GM04503 (cell line): ENCODE results near the gene GNRH2.
"Not testable (repeated sequence)": the region's sequence is repeated elsewhere in the genome, so short reads cannot be mapped to it uniquely, and the experiment has no call there.

Experiments
- DNase-seq: peaks from one replicate; pipeline ENCODE4 v3.0.0-alpha.2; 2012; ENCODE audit warnings: low read depth

GNRH2 gene, protein sequence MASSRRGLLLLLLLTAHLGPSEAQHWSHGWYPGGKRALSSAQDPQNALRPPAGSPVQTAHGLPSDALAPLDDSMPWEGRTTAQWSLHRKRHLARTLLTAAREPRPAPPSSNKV

DNA sequence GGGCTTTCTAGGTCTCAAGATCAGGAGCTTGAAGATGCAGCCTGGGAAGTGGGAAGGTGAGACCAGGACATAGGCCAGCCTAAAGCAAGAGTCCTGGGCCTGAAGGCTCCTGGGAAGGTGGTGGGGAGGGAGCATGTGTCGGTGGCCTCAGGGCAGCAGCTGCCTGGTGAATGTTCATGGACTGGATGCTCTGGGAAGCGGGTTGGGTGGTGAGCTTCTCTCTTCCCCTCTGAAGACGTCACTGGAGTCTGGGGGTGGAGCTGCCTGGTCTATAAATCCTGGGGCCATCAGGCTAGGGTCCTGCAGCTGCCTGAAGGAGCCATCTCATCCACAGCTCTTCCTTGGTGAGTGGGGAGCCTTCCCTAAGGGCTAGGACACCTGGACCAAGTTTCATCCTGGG lies at the start of gene GNRH2:
Gene GNRH2, plus strand, starts transcription at position 301 of the 400 bp plus-strand sequence. CDS start 793 bp downstream, outside the sequence.
- no peak for DNase-seq

DNA sequence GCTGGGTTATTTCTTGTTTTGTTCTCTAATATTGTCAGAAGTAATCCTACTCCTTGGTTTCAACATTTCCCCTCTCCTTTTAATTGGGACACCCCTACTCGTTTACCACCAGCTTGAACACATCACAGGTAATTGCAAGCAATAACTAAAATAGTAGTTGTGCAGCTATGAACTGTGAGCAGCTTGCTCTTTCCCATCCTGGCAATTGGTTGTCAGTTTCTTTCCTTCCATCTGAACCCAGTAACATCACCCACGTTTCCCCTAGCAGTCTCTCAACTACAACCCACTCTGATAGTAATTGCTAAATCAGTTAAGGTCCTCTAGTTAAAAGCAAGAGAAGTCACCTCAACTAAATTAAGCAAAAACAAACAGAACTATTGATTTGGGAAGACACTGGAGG lies 47.6 kb upstream of the GNRH2 start:
- DNase-seq: no peak

DNA sequence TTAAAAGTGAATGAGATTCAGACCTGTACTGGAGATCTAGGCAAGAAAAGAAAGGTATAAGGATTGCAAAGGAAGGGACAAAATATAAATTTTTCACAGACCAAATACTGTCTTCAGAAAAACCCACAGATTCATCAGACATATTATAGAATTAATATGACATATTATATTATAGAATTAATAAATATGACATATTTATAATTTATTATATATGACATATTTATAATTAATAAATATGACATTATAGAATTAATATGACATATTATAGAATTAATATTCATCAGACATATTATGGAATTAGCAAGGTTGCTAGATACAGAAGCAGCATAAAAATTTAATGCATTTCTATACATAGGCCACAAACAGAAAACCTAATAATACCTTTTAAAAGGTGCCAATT lies 44.7 kb upstream of the GNRH2 start:
- no peak for DNase-seq

DNA sequence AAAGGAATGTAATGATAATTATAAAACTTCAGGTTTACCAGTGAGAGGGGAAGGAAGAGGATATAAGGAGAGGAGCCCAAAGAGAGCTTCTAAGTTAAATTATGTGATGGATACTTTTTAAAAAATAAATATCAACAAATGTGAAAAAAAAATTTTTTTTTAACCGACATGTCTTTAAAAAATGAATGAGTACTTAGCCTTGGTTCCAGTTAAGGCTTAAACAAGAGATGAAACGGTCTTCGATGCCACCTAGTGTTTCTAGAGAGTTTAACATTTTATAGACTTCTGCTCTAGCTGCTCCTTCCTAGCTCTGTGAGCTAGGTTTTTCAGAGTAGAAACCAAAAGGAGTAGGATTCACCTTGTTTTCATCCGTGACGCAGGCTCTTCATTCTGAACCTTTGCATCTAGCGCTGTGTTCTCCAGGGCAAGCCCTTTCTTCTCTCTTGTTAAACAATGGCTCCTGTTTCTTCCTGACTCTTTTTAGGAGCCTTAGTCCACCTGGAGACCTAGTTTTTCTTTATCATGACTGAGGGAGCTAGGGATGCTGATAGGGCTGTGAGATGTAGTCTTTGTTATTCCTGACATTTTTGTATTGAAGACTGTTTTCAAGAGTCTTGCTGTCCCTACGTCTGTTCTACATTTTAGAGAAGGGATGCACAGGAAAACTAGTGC lies 42.4 kb upstream of the GNRH2 start:
- no peak for DNase-seq

DNA sequence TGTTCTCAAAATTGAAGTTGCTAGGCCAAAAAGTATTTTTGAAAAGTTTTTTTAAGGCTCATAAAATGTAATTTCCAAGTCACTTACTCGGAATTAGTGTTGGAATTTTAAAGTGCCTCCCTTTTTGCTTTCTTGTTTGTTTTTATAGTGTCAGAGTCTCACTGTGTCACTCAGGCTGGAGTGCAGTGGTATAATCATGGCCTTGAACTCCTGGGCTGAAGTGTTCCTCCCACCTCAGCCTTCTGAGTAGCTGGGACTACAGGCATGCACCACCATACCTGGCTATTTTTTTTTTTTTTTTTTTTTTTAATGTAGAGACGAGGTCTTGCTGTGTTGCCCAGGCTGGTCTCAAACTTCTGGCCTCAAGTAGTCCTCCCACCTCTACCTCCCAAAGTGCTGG lies 40.0 kb upstream of the GNRH2 start:
- no peak for DNase-seq

DNA sequence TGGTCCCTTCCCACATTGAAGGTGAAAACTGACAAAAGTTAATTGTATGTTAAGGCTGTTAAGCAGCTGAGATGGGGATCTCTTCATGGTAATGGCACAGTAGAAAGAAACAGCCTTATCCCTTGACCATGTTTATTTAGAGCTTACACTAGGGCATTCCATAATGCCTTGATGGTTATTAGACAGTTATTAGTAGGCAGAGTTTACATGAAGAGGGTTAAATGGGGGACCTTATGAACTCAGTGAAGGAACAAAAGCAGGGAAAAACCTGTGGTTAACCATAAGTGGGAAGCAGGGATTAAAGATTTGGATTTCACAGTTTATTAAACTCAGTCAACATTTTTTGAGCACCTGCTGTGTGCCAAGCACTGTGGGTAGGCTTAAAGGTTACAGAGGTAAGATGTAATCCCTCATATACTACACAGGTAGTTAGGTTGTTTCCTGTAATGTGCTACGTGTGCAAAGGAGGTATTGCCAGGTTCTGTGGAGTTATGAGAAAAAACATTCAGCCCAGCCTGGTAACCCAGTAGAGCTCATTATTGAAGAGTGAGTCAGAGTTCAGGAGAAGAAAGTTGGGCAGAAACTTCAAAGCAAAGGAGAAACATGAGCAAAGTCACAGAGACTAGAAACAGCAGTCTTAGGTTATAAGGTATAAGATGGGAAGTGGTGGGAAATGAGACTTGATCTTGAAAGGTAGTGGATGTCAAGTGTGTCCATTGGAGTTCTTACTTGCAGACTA lies 32.3 kb upstream of the GNRH2 start:
- peak; percentile 20 for DNase-seq

DNA sequence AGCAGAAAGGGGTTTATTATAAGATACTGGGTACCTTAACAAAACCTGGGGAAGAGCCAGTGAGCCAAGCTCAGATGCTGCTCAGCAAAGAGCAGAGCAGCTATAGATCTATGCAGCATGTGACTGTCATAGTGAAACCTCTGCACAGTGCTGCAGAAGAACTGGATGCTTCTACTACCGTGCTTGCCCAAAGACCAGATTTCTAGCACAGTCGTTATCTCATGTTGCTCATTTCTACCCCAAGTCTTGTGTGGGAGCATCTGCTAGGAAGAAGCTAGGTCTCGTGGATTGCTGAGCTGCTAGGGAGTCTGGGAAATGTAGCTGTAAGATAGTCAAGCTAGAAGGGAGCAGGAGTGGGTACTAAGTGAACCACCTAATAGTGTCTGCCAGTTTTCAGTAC lies 31.7 kb upstream of the GNRH2 start:
- no peak for DNase-seq

DNA sequence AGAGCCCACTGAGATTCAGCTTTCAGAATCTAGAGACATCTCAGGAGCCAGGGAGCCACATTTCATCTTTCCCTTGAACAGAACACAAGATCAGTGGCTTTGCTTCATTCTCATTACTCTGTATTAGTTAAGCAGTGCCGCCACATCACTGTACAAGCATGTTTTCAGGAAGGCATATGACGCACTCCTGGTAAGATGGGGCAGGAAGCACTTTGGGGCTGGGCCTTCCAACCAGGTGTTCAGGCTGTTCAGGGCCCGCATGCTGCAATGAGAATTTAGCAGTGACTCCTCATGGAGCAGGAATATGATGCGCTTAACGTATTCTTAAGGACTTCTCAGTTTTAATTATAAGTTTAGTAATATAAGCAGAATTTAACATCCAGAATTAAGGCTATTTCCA lies 29.7 kb upstream of the GNRH2 start:
- no peak for DNase-seq

DNA sequence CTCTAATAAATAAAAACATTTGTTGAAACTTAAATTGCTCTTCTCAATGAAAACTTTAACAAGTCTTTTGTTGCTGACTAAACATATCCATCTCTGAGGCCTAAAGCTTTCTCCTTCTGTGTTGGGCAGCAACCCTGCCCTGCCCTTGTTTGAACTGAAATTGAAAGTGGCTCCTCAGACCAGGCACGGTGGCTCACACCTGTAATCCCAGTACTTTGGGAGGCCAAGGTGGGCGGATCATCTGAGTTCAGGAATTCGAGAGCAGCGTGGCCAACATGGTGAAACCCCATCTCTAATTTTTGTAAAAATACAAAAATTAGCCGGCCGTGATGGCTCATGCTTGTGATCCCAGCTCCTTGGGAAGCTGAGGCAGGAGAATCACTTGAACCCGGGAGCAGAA lies 29.2 kb upstream of the GNRH2 start:
- DNase-seq: no peak

DNA sequence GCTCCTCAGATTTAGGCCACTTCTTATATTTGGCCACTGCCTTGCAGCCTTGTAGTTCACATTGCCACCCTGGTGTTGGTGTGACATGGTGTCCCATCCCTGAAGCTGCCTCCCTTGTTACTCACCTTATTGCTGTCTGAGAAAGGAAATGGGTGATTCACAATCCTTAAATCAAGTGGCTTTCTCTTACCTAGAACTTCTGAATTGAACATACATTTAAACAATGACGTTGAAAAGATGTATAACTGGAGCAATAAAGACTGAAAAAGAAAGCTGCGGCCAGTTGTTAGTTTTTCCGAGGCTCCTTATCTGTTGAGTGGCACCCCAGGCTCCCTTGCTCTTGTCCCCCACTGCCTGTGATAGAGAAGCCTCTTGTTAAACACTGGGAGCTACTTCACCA lies 28.8 kb upstream of the GNRH2 start:
- DNase-seq: no peak

DNA sequence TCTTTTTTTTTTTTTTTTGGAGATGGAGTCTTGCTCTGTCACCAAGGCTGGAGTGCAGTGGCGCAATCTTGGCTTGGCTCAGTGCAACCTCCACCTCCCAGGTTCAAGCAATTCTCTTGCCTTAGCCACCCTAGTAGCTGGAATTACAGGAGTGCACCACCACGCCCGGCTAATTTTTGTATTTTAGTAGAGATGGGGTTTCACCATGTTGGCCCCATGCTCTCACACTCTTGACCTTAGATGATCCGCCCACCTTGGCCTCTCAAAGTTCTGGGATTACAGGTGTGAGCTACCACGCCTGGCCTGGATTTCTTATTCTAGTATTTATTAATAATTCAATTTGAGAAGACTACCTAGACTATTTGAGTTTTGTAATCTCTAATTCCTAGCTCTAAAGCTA lies 28.1 kb upstream of the GNRH2 start:
- not testable (repeated sequence) for DNase-seq

DNA sequence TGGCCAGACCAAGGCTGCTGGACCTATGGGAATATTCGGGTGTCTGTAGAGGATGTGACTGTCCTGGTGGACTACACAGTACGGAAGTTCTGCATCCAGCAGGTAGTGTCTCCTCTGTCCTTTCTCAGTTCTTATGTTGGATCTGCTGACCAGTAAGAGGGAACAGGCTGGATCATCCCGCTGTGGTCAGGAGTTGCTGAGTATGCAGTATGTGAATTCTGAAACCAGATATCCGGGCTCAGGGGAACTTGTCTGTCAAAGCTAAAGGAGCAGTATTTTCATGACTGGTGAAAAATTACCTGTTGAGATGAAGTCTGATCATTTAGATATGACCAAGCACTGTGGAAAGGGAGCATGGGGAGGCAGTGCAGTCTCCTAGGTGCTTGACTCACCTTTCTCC lies 22.1 kb upstream of the GNRH2 start:
- DNase-seq: no peak

DNA sequence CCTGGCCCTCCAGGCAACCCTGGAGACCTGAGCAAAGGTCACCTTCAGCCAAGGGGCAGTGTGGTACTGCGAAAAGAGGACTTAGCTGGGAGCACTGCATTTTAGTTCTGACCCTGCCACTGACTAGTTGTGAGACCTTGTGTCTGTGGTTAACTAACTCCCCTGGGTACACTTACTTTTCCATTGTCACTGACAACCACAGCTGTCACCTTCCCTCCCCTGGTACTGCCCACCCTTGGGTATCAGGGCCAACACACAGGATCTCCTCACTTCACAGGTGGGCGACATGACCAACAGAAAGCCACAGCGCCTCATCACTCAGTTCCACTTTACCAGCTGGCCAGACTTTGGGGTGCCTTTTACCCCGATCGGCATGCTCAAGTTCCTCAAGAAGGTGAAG lies 21.6 kb upstream of the GNRH2 start:
- DNase-seq: no peak

DNA sequence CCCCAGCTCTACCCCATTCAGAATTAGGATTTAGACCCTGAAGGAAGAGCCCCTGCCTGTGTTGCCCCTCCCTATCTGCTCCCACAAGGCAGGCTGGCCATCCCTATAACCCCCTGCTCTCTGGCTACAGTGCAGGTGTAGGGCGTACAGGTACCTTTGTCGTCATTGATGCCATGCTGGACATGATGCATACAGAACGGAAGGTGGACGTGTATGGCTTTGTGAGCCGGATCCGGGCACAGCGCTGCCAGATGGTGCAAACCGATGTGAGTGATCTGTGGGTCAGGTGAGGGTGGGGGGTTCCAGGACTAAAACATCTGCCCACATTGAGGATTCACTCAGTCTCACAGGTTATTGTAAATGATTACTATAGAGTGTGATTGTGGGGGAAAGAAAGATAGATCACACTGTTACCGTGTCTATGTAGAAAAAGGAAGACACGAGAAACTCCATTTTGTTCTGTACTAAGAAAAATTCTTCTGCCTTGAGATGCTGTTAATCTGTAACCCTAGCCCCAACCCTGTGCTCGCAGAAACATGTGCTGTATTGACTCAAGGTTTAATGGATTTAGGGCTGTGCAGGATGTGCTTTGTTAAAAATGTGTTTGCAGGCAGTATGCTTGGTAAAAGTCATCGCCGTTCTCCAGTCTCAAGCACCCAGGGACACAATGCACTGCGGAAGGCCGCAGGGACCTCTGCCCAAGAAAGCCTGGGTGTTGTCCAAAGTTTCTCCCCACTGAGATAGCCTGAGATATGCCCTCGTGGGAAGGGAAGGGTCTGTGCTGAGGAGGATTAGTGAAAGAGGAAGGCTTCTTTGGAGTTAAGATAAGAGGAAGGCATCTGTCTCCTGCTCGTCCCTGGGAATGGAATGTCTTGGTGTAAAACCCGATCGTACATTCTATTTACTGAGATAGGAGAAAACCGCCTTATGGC lies 20.6 kb upstream of the GNRH2 start:
- DNase-seq: not testable (repeated sequence)

DNA sequence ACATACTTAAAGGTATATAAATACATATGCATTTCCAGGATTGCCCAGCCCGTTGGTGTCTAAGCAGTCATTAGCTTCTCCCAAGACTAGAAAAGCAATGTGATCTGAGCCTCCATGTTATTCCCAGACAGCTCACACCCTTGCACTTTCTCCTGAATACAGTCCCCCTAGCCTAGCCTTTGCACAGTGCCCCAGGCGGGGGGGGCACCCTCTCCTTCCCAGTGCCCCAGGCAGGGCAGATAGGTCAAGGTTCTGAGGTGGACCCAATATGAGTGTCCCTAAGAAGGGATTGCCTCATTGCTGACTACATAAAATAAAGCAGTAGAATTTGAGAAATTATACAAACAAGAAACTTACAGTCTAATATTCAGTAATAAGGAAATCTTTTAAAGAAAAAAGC lies 15.4 kb upstream of the GNRH2 start:
- DNase-seq: no peak

DNA sequence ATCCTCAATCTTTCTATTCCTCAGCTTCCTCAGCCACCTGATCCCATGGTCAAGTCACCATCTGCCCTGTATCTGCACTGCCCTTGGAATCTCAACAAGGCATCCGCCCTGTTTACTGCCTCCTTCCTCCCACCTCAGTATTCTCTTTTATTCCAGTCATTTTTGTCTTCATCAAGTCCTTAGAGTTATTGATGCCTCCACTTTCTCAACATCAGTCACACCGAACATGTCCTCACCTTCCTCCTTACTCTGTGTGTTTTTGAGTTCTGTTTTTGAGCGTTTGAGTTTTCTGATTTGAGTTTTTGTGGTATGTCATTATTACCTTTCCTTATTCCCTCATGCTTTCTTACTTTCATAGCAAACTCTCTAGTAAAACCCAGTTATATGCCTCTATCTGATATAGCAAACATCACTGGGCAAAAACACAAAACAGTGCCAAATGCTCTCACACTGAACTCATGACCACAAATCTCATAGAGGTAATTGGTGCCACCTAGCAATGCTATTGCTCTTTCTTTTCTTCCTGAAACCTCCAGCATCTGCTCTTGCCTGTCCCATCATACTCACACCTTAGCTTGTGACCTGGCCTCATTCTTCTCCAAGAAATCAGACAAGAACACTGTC lies 11.8 kb upstream of the GNRH2 start:
- no peak for DNase-seq

DNA sequence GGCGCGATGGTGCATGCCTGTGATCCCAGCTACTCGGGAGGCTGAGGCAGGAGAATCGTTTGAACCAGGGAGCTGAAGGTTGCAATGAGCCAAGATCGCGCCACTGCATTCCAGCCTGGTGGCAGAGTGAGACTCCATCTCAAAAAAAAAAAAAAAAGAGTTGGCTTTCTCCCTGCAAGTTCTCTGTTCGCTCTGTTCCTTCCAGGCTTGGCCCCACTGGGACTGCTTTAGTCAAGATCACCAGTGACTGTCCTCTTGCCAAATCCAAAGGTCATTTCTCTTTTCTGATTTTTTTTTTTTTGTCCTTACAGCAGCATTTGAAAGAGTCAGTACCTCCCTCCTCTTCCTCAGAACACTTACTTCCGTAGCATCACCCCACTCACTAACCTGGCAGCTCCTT lies 10.8 kb upstream of the GNRH2 start:
- DNase-seq: no peak

DNA sequence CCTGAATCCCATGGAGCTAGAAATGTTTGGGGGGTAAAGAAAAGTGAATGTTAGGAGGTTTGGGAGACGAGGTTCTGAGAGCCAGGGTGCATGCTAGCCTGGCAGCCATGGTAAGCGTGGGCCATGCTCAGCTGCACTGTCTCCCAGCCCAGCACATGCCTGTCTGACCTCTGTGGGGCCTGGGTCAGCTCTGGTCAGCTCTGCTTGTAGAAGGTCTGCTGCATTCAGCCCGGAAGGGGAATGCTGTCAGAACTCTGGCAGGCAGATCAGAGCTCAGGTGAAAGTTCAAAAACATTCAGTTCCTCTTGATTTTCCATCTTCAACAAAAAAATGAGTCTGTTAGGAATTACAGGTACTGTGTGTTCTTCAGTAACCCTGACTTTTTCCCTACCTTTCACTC lies 5.8 kb upstream of the GNRH2 start:
- DNase-seq: no peak

DNA sequence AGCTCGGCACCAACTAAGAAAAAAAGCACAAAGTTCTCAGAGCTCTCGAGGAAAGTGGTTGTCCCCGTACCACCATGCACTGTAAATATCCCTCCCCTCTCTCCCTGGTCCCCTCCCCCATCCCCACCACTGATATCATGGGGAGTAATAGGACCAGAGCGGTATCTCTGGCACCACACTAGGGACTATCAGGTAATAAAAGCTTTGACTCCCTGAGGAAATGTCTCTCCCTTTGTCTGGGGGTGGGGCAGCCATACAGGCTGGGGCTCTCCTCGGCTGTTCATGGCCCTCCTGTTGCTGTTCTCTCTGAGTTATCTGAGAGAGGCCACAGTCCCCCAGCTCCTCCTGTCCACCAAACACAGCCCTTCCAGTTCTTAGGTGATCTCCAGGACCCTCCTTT lies 5.0 kb upstream of the GNRH2 start:
- no peak for DNase-seq

DNA sequence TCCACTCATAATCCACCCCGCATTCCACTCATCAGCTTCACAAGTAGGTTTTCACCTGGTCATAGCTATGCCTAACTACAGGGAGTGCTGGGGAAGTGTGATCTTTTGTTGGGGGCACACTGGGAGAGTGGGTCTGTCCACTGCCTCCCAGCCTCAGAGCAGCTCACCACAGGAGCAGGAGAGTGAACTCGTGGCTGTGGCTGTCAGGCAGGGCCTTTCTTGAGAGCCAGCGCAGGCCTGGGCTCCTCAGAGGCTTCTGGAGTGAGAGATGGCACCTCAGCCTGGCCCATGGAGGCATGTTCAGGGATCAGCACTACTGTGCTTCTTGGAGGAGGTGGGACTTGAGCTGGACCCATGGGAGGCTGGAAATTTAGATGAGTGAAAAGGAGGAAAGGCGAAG lies 4.0 kb upstream of the GNRH2 start:
- DNase-seq: no peak

DNA sequence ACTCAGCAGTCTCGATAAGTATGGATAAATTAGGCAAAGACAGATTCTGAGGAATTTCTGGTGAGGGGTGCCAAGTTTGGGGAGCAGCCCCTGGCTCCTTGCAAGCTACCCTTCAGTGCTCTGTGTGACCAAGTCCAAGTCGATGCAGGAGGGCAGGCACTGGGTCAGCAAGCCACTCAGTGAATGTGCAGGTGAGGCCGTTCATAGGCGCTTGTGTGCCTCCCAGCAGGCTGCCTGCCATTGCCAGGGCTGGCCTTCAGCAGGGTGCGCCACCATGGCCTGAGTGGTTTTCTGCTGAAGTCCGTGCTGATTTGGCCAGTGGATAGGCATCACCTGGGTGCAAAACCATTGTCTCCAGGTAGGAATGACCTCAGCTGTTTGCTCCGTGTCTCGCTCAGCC lies 3.3 kb upstream of the GNRH2 start:
- no peak for DNase-seq

DNA sequence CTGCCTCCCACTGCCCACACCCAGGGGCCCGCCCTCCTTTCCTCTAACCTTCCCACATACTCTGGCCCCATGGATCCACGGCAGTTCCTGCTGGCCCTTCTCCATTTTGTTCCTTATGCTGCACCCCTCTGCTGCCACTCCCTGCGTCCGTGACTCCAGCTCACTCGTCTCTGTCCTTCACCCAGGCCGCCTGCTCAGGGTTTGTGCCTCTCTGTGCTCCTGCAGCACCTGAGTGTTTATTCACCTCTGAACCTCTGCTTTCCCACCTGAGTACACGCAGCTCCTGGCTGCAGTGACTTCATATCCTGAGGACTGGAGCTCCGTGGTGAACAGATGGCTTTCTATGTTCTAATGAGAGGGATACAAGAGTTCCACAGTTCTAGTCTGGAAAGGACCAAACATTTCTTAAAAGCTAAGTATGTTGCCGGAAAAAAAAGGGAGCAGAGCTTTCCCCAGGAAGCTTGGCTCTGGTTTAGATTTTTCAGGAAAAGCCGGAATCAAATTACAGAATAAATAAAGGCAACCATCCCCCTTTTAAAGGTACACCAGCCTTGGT lies 1.5 kb upstream of the GNRH2 start:
- no peak for DNase-seq
